ENCODE measurements around the gene GDF7. TPM values are rescaled to one million over a fixed set of nuclear protein-coding genes. Genes with fewer than 3 reads are reported as not detected.

The GDF7 gene
- total and polyA plus RNA-seq, 10 donors: 0.83 to 3.8 (median 1.9) TPM

DNA sequence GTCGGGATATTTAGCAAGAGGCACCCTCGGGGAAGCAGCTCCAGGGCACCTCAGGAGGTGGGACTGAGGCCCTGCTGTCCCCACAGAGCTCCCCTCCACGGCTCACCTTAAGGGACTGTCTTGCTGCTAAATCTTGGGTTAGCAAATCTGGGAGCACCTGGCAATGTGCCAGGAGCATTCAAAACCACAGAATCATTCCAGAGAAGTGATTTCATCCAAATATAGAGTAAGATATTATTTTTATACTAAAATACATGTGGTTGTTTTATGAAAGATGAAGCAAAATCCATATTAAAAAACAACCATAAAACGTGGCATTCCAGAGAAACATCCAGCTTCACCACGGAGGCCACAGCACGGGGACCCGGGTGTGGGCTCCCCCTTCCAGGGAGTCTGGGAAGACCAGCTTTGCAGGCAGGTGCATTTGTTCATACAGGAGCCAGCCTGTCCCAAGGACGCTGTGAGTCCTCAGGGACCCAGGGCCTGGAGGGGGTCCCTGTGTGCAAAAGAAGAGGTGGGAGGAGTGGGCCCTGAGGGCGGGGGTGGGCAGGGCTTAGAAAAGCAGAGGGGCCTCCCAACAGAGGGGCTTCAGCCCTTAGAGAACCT lies 32.3 kb upstream of the GDF7 start:
- intact Hi-C loops (cut with DNase I; ENCODE audit: low total_unique reads): no loop called here
- Histone ChIP-seq H3K9me3 (no peaks in the 10 kb centered on the region), H3K4me1 (peaks cover 9 to 37% (median 26%) of the 10 kb centered on the region in 6 donors), H3K4me3 (no peak overlapping the region), H3K36me3 (peaks cover 0 to 98% (median 29%) of the 10 kb centered on the region in 6 donors), H3K27ac (peak overlapping the region in 5 of 8 donors; percentile 3 to 62 (median 51)), H3K27me3 (replicated peaks in 1 of 7) (no peaks in the 10 kb centered on the region)
- 76 to 87% (median 80%) methylated on average over 9 of the region's 9 CpGs for WGBS, 5 donors
- peak; percentile 66 for DNase-seq
- TF ChIP-seq POLR2A (IDR thresholded peaks at IDR 0.05): no peak
- no peak for TF ChIP-seq POLR2AphosphoS5 (IDR thresholded peaks at IDR 0.05)
- TF ChIP-seq, protein P1, sequence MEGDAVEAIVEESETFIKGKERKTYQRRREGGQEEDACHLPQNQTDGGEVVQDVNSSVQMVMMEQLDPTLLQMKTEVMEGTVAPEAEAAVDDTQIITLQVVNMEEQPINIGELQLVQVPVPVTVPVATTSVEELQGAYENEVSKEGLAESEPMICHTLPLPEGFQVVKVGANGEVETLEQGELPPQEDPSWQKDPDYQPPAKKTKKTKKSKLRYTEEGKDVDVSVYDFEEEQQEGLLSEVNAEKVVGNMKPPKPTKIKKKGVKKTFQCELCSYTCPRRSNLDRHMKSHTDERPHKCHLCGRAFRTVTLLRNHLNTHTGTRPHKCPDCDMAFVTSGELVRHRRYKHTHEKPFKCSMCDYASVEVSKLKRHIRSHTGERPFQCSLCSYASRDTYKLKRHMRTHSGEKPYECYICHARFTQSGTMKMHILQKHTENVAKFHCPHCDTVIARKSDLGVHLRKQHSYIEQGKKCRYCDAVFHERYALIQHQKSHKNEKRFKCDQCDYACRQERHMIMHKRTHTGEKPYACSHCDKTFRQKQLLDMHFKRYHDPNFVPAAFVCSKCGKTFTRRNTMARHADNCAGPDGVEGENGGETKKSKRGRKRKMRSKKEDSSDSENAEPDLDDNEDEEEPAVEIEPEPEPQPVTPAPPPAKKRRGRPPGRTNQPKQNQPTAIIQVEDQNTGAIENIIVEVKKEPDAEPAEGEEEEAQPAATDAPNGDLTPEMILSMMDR (IDR thresholded peaks at IDR 0.05 in 8 of 11, conservative IDR thresholded peaks at IDR 0.05 in 3 of 11): no peak

DNA sequence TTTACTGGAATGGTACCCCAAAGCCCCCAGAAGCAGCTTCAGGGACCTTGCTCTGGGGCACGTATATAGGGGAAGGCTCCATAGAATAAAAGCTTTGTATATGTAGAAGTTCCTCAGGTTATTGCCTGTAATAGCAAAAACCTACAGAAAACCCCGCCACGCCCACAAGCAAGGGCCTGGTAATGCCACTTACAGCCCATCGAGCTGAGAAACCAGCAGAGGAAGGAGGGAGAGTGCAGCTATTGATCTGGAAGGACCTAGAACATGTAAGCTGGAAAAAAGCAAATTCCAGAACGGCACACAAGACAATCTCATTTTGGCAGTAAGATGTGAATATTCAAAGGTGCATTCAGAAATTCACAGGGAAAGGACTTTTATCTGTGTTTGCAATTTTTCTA lies 31.8 kb upstream of the GDF7 start:
- 76 to 87% (median 87%) methylated on average over 5 of the region's 5 CpGs for WGBS, 5 donors
- peak; percentile 23 for DNase-seq
- TF ChIP-seq POLR2A (IDR thresholded peaks at IDR 0.05) (no peak), POLR2AphosphoS5 (IDR thresholded peaks at IDR 0.05) (no peak)
- TF ChIP-seq, protein P1 (IDR thresholded peaks at IDR 0.05 in 8 of 11, conservative IDR thresholded peaks at IDR 0.05 in 3 of 11): no peak
- Histone ChIP-seq H3K27me3 (replicated peaks in 1 of 7) (no peaks in the 10 kb centered on the region), H3K4me3 (no peak overlapping the region), H3K9me3 (no peaks in the 10 kb centered on the region), H3K27ac (peak overlapping the region in 3 of 8 donors; percentile 0 to 51 (median 13)), H3K36me3 (peaks cover 0 to 98% (median 31%) of the 10 kb centered on the region in 6 donors), H3K4me1 (peaks cover 9 to 37% (median 26%) of the 10 kb centered on the region in 6 donors)
- intact Hi-C loops (cut with DNase I; ENCODE audit: low total_unique reads): no loop called here

DNA sequence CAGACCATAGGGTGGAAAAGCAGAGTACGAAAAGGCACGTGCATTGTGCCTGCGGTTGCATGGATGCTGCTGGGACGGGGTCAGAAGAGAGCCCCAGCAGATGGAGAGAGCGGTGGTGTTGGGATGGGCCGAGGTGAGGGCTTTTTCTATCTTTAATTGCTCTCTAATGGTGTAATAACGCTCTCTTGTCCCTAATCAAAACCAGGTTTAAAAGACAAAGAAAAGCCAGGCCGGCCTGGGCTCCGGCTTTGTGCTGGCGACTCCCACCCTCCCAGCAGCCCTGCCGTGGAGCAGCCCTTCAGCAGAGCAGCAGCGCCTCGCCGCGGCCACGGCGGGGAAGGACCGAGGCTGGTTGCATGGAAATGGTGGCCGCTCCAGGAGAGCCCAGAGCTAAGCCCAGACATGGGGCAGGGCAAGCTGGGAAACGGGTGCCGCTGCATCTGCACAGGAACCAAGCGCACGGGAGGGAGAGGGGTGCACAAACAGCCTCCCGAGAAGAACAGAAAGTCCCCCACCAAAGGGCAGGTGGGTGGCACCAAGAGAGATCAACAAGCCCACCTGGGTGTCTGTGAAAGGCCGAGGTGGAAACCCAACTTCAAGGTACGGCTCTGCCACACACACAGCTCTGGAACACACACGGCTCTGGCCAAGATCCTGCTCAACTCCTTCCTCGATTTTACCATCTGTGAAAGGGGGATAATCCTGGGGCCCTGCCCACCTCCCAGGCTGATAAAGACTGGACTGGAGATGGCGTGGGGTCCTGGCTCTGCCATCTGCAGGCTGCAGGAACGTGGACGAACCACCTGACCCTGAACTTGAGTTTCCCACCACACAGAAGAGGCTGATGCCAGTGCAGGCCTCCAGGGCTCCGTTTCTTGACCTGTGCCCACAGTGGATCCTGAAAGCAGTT lies 31.0 kb upstream of the GDF7 start:
- Histone ChIP-seq H3K27ac (peak overlapping the region in 3 of 8 donors; percentile 0 to 49 (median 13)), H3K27me3 (replicated peaks in 1 of 7) (no peaks in the 10 kb centered on the region), H3K4me3 (no peak overlapping the region), H3K4me1 (peaks cover 9 to 37% (median 26%) of the 10 kb centered on the region in 6 donors), H3K36me3 (peaks cover 0 to 98% (median 36%) of the 10 kb centered on the region in 6 donors), H3K9me3 (no peaks in the 10 kb centered on the region)
- WGBS, 5 donors: 49 to 58% (median 54%) methylated on average over 32 of the region's 32 CpGs
- intact Hi-C loops (cut with DNase I; ENCODE audit: low total_unique reads): no loop called here
- DNase-seq: peak; percentile 92
- TF ChIP-seq POLR2A (IDR thresholded peaks at IDR 0.05) (no peak), POLR2AphosphoS5 (IDR thresholded peaks at IDR 0.05) (peak; percentile 70 to 87 (median 79))
- TF ChIP-seq, protein P1 (IDR thresholded peaks at IDR 0.05 in 8 of 11, conservative IDR thresholded peaks at IDR 0.05 in 3 of 11): peak; percentile 69 to 95 (median 85)

DNA sequence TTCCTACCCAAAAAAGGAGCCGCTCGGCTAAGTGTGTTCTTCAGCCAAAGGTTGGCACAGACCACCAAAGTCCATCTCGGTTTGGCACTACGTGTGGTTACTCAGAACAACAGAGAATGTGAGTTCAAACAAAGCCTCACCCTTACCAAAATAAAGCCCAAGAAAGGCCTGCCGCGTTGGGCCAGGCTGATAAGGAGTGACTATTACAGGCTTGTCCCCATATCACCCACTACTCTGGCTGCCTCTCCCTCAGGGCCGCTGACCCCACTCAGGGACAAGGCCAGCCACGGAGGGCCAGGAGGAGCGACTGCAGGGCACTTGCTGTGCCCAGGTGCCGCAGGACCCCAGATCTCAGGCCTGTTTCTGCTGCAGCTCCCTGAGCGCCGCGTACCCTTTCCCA lies 29.8 kb upstream of the GDF7 start:
- H3K4me3 ChIP-seq: no peak overlapping the region
- peaks cover 12 to 42% (median 27%) of the 10 kb centered on the region in 6 donors for H3K4me1 ChIP-seq
- 74 to 89% (median 77%) methylated on average over 9 to 13 of the region's 13 CpGs for WGBS, 5 donors
- DNase-seq: peak; percentile 70
- TF ChIP-seq POLR2A (IDR thresholded peaks at IDR 0.05): no peak
- no peak for TF ChIP-seq POLR2AphosphoS5 (IDR thresholded peaks at IDR 0.05)
- TF ChIP-seq, protein P1 (IDR thresholded peaks at IDR 0.05 in 8 of 11, conservative IDR thresholded peaks at IDR 0.05 in 3 of 11): no peak
- no peaks in the 10 kb centered on the region for H3K9me3 ChIP-seq
- H3K27me3 ChIP-seq (replicated peaks in 1 of 7): no peaks in the 10 kb centered on the region
- peaks cover 0 to 100% (median 45%) of the 10 kb centered on the region in 6 donors for H3K36me3 ChIP-seq
- intact Hi-C loops (cut with DNase I; ENCODE audit: low total_unique reads): no loop called here
- no peak overlapping the region for H3K27ac ChIP-seq
